HT1080 (cell line): ENCODE results near the gene ATP13A2. TPM values are rescaled to one million over a fixed set of nuclear protein-coding genes. Genes with fewer than 3 reads are reported as not detected.
"Not testable (repeated sequence)": the region's sequence is repeated elsewhere in the genome, so short reads cannot be mapped to it uniquely, and the experiment has no call there.

Source experiments
- DNase-seq: peaks from one replicate; pipeline ENCODE4 v3.0.0-alpha.2; 2015; ENCODE audit warnings: low read depth
- total RNA-seq: library from RNA; depleted of rRNA; stranded (reverse); fragments of >200 nt; shearing (Covaris generic); gene quantifications from 2 replicates; pipeline ENCODE4 v1.2.3, GENCODE V29; 2014

The ATP13A2 gene
- total RNA-seq, 1 experiment from 2014 or later = 46.9 TPM

DNA sequence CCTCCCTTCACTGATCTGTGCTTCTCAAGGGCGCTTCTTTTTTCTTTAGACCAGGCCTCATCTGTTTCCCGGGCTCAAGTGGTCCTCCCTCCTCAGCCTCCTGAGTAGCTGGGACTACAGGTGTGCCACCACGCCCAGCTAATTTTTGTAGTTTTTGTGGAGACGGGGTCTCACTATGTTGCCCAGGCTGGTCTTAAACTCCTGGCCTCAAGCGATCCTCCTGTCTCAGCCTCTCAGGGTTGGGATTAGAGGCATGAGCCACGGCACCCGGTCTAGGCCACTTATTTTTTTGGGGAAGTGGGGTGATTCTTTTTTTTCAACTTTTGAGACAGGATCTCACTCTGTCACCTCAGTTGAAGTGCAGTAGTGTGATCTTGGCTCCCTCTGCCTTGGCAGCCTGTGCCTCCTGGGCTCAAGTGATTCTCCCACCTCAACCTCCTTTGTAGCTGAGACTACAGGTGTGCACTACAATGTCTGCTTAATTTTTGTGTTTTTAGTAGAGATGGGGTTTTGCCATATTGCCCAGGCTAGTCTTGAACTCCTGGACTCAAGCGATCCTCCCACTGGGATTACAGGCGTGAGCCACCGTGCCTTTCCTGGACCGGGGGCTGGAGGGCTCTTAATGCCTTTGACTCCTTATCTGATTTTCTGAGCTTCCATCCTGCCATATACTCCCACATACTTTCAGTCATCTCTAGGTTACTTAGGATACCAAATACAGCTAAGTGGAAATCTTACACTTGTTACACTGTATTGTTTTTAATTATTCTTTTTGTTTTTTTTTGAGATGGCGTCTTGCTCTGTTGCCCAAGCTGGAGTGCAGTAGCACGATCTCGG, 50.2 kb downstream of the ATP13A2 start:
- DNase-seq = no peak

DNA sequence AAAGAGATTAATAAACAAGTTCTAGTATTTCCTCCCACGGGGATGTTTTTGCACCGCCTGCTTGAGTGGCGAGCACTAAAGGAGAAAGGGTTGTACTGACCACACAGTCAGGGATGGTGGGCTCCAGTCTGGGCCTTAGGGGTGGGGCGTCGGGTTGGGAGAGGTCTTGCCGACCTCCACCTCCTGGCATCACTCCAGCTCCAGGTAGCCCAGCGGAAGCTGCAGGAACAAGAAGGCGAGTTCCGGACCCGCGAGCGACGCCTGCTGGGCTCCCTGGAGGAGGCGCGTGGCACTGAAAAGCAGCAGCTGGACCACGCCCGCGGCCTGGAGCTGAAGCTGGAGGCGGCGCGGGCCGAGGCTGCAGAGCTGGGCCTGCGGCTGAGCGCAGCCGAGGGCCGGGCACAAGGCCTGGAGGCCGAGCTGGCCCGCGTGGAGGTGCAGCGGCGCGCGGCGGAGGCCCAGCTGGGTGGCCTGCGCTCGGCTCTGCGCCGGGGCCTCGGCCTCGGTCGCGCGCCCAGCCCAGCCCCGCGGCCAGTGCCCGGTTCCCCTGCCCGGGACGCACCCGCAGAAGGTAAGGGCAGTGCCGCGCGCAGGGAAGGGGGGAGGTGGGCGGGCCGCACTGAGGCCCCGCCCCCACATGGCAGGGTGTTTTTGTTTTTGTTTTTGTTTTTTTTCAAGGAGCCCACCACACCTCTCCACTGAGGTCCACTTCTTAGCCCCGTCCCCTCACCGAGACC, 51.0 kb downstream of the ATP13A2 start:
- DNase-seq = peak; percentile 56

DNA sequence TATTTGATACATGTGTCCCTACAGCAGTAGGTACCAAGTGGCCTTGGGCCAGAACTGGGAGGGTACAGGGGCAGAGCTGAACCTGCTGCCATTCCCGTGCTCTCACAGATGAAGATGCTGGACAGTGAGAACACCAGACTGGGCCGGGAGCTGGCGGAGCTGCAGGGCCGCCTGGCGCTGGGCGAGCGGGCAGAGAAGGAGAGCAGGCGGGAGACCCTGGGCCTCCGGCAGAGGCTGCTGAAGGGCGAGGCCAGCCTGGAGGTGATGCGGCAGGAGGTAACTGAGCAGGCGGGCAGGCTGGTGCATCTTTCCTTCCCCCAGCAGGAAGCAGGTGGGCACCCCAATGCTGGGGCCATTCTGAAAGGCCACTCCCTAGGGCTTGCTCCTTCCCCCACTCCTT, 53.3 kb downstream of the ATP13A2 start:
- no peak for DNase-seq

DNA sequence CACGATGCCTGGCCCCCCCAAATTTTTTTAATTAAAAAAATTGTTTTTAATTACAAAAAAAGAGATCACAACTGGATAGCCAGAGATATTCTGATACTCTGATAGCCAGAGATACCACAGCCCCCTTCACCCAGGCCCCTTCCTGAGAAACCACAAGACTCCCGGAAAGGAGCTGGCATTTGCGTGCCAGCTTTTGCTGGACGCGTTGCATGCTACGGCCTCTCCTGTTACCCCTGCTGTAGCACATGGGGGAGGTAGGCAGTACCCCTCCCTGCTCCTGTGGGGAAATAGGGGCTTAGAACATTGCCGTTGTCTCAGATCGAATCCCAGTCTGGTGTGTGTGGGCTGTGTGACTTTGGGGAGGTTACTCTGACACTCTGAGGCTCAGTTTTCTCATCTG, 54.0 kb downstream of the ATP13A2 start:
- DNase-seq = no peak

DNA sequence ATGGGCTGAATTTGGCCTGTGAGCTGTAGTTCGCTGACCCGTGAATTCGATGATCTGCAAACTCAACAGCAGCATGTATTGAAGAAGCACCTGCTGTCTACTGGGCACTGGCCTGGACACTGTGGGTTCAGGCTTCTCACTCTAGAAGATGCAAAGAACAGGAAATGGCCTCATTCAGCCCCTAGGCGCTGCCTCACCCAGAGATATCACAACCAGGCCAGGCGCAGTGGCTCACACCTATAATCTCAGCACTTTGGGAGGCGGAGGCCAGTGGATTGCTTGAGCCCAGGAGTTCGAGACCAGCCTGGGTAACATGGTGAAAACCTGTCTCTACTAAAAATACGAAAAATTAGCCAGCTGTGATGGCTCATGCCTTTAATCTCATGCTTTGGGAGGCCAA, 55.0 kb downstream of the ATP13A2 start:
- no peak for DNase-seq

DNA sequence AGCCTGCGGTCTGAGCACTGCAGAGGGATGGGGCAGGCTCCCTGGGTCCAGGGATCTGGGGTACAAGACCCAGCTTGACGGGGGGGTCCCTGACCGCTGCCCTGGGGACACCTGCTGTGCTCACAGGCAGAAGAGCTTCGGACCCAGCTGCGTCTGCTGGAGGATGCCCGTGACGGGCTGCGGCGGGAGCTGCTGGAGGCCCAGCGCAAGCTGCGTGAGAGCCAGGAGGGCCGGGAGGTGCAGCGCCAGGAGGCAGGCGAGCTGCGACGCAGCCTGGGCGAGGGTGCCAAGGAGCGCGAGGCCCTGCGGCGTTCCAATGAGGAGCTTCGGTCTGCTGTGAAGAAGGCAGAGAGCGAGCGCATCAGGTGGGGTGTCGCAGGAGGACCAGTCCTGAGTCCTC, 56.5 kb downstream of the ATP13A2 start:
- no peak for DNase-seq

DNA sequence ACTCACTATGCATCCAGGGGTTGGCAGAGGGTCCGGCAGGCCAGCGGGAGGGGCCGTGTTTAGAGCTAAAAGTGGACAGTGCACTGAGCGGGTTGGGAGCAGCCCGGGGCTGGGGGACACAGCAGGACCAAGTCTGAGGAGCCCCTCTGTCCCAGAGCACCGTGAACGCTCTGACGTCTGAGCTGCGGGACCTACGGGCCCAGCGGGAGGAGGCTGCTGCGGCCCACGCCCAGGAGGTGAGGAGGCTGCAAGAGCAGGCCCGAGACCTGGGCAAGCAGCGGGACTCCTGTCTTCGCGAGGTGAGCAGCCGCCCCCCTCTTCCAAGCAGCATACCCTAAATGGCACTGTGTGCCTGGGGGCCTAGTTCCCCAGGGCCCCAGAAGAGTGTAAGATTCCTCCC, 57.1 kb downstream of the ATP13A2 start:
- no peak for DNase-seq

DNA sequence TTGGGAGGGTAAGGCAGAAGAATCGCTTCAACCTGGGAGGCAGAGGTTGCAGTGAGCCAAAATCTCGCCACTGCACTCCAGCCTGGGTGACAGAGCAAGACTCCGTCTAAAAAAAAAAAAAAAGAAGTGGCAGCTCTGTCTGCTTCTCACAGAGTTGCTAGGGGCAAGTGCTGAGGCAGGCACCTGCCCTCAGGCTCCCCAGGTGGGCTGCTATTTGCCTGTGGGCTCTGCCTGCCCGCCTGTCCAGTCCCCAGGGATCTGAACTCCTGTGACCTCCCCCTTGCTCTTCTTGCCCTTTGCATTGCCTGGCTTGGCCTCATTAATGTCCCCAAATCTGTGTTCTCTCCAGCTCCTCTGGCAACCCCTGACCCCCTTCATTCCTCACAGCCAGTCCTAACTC, 59.4 kb downstream of the ATP13A2 start:
- DNase-seq = not testable (repeated sequence)

DNA sequence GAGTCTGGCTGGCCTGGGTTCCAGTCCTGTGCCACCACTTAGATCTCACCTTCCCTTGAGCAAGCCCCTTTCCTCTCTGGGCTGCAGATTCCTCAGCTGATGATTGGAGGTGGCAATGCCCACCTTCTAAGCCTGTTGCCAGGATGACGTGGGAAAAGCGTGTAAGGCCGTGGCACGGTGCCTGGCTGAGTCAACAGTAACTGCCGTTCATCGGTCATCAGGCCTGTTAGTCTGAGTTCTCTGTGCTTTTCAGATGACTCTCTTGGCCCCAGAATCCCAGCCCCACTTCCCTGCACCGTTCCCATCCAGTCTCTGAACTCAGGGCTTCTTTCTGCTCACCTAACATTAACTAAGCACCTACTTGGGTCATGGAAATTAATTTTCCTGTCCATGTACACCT, 62.7 kb downstream of the ATP13A2 start:
- DNase-seq = peak; percentile 79

DNA sequence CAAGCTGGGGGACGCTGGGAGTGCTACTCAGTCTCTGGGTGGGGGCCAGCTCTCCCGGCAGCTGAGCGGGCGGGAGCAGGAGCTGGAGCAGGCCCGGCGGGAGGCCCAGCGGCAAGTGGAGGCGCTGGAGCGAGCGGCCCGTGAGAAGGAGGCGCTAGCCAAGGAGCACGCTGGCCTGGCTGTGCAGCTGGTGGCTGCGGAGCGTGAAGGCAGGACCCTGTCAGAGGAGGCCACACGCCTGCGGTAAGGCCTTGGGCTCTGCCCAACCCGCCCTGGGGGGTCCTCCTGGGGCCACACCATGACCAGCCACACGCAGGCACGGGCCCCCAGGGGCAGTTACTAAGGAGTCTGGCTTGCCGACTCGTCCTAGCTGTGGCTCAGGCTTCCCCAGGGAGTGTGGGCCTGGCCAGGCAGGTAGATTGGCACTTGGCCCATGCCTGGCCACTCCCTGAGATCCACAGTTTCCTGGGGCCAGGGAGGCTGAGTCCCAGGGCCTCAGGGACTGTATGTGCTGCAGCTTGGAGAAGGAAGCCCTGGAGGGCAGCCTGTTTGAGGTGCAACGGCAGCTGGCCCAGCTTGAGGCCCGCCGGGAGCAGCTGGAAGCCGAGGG, 63.3 kb downstream of the ATP13A2 start:
- DNase-seq = not testable (repeated sequence)

DNA sequence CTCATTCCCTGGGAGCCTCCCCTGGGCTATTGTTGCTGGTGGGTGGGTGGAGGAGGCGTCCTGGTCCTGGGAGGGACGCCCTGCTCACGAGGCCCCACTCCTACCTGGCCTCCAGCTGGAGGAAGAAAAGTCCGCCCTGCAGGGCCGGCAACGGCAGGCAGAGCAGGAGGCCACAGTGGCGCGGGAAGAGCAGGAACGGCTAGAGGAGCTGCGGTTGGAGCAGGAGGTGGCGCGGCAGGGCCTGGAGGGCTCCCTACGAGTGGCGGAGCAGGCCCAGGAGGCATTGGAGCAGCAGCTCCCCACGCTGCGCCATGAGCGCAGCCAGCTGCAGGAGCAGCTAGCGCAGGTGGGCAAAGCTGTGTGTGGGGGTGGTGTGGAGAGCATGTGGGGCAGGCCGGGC, 65.1 kb downstream of the ATP13A2 start:
- DNase-seq = no peak

DNA sequence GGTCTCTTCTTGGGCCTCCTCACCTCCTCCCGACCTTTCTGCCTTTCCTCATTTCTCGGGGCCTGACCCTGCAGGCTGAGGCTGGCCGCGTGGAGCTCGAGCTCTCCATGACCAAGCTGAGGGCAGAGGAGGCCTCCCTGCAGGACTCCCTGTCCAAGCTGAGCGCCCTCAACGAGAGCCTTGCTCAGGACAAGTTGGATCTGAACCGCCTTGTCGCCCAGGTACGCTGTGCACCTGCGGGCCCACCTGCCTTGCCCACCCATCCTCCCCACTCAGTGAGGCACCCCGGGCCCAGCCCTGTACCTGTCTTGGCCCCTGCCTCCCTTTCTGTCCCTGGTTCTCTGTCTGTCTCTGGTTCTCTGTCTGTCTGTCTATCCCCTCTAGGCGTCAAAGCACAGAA, 65.5 kb downstream of the ATP13A2 start:
- DNase-seq = not testable (repeated sequence)

DNA sequence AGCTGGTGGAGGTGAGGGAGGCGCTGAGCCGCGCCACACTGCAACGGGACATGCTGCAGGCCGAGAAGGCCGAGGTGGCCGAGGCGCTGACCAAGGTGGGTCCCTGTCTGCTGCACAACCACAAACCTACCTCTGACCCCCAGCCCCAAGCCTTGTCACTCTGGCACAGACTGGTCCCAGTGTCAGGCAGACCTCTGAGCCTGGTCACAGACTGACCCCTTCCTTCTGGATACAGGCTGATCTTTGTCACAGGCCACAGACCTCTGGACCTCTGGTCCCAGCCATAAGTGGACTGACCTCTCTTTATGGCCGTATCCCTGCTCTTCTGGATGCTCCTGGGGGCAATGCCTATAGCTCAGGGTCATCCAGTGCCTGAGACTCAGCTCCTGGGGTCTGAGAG, 66.2 kb downstream of the ATP13A2 start:
- not testable (repeated sequence) for DNase-seq

DNA sequence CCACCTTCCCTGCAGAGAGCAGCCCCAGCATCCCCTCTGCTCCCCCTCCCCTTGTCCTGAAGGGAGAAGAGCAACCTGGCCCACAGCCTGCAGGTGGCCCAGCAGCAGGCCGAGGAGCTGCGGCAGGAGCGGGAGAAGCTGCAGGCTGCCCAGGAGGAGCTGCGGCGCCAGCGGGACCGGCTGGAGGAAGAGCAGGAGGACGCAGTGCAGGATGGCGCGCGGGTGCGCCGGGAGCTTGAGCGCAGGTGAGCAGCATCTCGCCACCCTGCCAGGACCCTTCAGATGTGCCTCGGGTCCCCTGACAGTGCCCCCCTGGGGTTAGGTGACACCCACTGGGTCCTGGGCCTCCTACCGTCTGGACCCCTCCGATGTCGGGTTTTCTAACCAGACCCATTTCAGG, 67.7 kb downstream of the ATP13A2 start:
- DNase-seq = no peak

DNA sequence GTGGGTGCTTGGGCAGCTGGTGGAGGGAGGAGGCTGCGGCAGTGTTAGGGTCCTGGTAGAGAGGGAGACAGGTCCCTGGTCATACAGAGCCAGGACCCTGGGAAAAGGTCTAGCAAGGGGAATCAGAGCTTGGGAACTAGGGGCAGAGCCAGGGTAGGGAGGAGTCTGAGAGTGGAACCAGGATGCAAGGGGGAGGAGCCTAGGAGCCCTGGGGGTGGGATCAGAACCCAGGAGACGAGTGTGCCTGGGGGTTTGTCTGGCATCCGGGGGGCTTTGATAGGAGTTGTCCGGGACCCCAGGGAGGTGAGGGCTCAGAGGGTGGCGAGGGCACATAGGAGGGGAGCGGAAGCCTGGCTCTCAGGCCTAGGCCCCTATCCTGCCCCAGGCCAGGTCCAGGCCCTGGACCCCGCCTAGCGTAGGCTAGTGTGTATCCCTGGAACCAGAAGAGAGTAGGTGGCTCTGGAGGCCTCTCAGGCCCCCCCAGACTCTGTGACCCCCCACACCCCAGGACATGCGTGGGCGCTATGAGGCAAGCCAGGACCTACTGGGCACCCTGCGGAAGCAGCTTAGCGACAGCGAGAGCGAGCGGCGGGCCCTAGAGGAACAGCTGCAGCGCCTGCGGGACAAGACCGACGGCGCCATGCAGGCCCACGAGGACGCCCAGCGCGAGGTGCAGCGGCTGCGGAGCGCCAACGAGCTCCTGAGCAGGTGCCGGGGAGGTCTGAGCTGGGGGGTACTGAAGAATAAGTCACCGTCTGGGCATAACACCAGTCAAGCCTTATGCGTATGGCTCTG, 72.1 kb downstream of the ATP13A2 start:
- not testable (repeated sequence) for DNase-seq

DNA sequence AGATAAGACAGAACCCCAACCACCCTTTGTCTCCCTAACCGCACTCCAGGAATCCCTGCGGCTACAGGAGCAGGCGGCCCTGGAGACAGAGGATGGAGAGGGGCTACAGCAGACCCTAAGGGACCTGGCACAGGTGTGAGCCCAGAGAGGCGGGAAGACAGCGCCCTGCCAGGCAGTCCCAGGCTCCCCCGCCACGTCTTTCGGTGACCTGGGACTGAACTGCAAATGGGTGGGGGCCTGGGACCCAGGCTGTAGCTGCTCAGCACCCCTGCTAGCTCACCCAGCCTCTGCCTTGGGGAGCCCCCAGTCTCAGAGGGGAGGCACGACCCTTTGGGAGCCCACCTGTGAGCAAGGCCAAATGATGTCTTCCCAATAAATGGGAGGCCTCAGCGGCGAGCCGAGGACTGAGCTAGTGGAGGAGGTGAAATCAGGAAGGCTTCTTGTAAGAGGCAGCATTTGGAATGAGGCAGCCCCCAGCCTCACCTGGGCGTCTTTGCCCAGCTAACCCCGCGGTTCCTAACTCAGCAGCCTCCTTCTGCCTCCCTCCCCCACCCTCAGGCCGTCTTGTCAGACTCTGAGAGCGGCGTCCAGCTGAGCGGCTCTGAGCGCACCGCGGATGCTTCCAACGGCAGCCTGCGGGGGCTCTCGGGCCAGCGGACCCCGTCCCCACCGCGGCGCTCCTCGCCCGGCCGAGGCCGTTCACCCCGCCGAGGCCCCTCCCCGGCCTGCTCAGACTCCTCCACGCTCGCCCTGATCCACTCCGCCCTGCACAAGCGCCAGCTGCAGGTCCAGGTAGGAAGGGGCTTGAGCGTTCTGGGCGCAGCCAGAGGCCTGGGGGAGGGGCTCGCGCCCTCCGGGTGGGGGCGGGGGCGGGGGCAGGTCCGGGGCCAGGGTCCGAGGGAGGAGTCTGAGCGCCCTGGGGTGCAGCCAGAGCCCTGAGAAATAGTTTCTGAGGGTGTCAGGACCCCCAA, 73.1 kb downstream of the ATP13A2 start:
- DNase-seq = no peak

DNA sequence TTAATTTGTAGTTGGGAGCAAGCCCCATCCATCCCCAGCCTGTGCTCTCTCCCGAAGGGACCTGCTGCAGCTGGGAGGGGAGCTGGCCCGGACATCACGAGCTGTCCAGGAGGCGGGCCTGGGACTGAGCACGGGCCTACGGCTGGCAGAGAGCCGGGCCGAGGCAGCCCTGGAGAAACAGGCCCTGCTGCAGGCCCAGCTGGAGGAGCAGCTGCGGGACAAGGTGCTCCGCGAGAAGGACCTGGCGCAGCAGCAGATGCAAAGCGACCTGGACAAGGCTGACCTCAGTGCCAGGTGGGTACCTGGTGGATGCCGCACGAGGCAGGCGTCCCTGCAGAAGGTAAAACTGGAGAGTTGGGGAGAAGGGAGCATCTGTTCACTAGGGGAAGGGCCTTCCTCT, 75.1 kb downstream of the ATP13A2 start:
- DNase-seq = not testable (repeated sequence)
